Fibroblast of lung (primary cell): ENCODE data around the gene SPINK6.

Source experiments
- EZH2 ChIP-seq: IDR thresholded peaks from 2 replicates; pipeline ENCODE4 v1.5.1; 2012; ENCODE audit warnings: low read length, control low read depth, mild to moderate bottlenecking; ENCODE audit errors: missing control alignments
- TF ChIP-seq, protein P1 (sequence below), 2 donors: IDR thresholded peaks in 1 of 2; conservative IDR thresholded peaks in 1 of 2; 1 replicate in 1 of 2; 2 replicates in 1 of 2; pipeline ENCODE4 v1.5.1; 2011 to 2012; ENCODE audit warnings: low read length in 2 of 2, control low read depth in 1 of 2, inconsistent platforms in 1 of 2, low read depth in 1 of 2, mild to moderate bottlenecking in 1 of 2

DNA sequence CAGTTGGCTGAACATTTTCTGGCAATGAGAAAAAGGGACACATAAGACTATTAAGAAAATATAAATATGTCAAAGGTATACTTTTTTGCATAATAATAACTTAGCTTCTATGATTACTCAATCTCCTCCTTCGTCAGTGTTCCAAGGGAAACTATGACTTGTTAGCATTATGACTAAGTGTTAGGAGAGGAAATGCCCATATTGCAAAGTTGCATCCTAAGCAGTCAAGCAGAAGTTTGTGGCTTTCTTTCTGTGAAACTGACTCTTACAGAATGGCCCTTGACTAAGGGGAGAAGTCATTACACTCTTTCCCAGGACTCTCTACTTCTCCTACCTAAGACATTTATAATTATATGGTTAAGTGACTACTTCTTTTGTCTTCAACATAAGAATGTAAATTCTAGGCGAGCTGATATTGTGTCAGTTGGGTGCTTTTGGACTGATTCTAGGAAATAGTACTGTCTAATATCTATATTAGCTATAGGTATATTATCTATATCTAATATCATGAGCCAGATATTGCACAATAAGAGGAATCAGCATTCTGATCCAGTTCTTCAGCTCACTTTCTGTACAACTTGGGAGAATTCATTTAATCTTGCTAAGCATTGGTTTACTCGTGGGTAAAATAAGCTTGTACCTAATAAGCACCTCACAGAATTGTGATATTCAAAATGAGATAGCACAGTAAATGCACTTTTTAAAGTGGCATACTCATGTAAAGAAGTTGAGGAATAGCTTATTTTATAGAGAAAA, 16.4 kb upstream of the SPINK6 start:
- TF ChIP-seq, protein P1, sequence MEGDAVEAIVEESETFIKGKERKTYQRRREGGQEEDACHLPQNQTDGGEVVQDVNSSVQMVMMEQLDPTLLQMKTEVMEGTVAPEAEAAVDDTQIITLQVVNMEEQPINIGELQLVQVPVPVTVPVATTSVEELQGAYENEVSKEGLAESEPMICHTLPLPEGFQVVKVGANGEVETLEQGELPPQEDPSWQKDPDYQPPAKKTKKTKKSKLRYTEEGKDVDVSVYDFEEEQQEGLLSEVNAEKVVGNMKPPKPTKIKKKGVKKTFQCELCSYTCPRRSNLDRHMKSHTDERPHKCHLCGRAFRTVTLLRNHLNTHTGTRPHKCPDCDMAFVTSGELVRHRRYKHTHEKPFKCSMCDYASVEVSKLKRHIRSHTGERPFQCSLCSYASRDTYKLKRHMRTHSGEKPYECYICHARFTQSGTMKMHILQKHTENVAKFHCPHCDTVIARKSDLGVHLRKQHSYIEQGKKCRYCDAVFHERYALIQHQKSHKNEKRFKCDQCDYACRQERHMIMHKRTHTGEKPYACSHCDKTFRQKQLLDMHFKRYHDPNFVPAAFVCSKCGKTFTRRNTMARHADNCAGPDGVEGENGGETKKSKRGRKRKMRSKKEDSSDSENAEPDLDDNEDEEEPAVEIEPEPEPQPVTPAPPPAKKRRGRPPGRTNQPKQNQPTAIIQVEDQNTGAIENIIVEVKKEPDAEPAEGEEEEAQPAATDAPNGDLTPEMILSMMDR (conservative IDR thresholded peaks at IDR 0.05 in 1 of 2, IDR thresholded peaks at IDR 0.05 in 1 of 2; ENCODE audit: low read depth in 1 of 2, low read length in 2 of 2): no peak
- TF ChIP-seq EZH2: no peak
